GM12873 (cell line): ENCODE results near the gene CNTNAP2.

Experiments
- TF ChIP-seq, protein P1 (sequence below): IDR thresholded peaks from 2 replicates; pipeline ENCODE4 v1.5.1; 2012; ENCODE audit warnings: low read depth, mild to moderate bottlenecking, moderate library complexity, low read length, control low read depth; ENCODE audit not compliant: insufficient read depth; ENCODE audit errors: missing control alignments

Gene CNTNAP2

DNA sequence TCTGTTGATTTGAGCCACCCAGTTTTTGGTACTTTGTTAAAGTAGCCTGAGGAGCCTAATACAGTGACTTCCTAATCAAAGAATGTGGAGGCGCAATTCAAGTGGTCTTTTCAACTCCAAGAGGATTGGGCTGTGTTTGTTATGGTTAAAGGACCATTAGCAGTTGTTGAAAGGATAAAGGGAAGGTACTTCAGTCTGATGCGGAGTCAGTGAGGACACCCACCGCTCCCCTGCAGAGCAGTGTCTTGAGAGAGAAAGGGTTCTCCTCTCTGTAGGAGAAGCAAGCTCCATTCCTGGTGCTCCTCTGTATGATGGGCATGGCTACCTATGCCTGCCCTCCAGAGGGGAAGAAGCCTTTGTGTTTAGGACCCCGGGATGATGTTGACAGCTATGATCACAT lies 1883.4 kb downstream of the CNTNAP2 start:
- TF ChIP-seq, protein P1, sequence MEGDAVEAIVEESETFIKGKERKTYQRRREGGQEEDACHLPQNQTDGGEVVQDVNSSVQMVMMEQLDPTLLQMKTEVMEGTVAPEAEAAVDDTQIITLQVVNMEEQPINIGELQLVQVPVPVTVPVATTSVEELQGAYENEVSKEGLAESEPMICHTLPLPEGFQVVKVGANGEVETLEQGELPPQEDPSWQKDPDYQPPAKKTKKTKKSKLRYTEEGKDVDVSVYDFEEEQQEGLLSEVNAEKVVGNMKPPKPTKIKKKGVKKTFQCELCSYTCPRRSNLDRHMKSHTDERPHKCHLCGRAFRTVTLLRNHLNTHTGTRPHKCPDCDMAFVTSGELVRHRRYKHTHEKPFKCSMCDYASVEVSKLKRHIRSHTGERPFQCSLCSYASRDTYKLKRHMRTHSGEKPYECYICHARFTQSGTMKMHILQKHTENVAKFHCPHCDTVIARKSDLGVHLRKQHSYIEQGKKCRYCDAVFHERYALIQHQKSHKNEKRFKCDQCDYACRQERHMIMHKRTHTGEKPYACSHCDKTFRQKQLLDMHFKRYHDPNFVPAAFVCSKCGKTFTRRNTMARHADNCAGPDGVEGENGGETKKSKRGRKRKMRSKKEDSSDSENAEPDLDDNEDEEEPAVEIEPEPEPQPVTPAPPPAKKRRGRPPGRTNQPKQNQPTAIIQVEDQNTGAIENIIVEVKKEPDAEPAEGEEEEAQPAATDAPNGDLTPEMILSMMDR: no peak

DNA sequence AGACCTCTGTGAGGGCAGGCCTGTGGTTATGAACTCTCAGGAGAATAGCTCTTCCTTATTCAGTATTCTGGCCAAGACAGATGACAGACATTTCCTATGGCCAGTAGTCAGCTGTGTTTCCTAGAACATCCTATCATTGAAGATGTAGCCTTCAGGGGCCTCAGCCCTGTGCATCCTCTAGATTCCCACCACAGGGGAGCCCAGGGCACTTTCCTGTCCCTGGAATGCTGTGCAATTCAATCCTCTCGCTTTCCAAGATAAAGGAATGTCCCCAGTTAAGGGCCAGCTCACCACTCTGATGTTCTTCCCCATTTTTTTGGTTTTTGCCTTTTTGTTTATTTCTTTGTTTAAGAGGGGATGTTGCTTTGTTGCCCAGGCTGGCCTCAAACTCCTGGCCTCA lies 1895.2 kb downstream of the CNTNAP2 start:
- TF ChIP-seq, protein P1: no peak

DNA sequence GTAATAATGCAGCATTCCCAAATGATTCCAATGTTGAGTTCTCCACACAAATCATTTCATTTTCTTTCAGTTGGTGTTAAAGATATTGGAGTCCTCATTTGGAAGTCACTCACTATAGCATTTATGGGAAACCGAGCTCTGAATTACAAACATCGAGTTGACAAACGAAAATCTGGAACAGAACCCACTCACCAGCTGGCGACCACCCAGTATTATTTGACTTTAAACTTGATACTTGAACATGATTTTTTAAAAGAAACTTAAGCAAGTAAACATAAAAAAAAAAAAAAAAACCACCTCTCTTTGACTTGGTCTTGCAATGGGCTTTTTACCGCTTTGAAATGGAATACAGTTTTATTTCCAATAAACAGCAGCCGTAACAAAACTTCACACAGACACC lies 1897.4 kb downstream of the CNTNAP2 start:
- TF ChIP-seq, protein P1: no peak

DNA sequence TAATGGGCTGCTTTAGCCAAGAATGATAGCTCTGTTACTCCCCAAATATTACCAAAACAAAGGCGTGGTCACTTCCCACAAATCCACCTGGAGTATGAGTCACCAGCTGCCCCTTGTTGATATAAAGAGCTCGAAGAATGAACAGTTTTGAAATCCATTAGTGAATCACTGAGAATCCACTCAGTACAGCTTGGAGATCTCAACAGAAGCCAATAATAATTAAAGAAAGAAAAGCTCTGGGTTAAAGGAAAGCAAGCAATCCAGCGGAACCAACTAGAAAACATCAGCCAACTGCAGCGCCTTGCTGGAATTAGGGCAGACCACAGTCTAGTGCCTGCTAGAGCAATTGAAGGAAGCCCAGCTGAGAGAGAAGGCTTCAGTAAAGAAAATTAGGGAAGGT lies 1897.9 kb downstream of the CNTNAP2 start:
- TF ChIP-seq, protein P1: no peak

DNA sequence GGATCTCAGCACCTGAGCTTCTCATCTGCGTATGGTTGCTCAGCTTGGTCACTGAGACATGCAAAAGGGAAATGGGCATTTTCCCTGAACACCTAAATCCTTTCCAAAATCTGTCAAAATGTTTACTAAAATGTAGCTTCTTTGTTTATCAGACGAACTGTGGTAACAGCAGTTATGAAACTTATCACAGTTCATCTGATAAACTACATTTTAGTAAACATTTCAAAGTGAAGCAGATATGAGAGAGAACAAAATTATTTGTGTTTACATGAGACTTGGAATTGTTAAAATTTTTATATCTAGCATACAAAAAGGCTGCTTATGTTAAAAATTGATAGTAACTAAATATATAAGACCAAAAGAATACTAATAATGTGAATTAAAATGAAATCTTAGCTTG lies 1900.5 kb downstream of the CNTNAP2 start:
- TF ChIP-seq, protein P1: no peak

DNA sequence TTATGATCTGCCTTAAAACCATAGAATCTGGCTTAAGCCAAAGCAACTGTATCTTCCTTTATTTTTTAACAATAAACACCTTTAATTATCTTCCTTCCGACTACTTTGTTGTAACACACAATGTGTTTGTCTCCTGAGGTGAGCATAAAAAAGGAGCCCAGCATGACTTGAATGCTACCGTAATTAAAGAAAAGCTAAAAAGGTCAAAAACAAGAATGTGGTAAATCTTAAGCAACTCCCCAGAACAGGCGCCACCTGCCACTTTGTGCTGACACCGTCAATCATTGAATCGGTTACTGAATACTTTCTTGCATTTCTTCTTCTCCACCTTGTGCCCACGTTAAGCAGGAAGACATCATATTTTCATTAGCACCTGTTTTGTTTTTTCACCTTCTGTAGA lies 1904.1 kb downstream of the CNTNAP2 start:
- TF ChIP-seq, protein P1: no peak

DNA sequence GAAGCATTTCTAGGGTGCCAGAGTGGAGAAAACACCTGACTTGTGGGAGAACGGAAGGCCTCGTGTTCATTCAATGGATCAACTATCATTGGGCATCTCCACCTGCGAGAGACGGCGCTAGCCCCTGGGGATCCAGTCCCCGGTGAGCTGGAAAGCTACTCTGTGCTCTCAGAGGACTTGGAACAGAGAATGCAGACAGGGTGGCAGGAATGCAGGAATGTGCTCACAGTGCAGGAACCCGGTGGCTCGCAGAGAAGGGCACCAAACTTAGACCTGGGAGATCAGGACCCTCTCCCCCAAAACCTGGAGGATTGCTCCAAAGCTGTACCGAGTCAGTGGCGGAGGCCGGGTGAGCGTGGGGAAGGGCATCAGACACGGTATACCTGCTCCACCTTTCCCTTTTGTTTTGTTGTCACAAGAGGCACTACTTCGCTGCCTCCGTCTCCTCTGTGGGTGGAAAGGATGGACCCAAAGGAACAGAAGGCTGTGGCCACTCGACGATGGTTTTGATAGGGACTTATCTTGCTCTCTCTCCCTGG lies 1905.0 kb downstream of the CNTNAP2 start:
- TF ChIP-seq, protein P1: no peak
